Mesendoderm (in vitro differentiated cells): ENCODE data around the gene MYBPC2.

Experiments used
- DNase-seq: peaks from one replicate; pipeline ENCODE4 v3.0.0; 2013
- H2AK5ac ChIP-seq: 2 replicates; pipeline ENCODE4 v1.6.1; 2013; ENCODE audit warnings: low read length, inconsistent platforms
- H2BK120ac ChIP-seq: 2 replicates; pipeline ENCODE4 v1.6.1; 2013; ENCODE audit warnings: low read depth, mild to moderate bottlenecking, low read length, moderate library complexity, mixed read lengths
- H2BK15ac ChIP-seq: replicated peaks from 2 replicates; pipeline ENCODE4 v1.6.1; 2013; ENCODE audit warnings: low read depth, mild to moderate bottlenecking, moderate library complexity
- H2BK5ac ChIP-seq: 2 replicates; pipeline ENCODE4 v1.6.1; 2013; ENCODE audit warnings: low read length, inconsistent platforms
- H3K18ac ChIP-seq: 2 replicates; pipeline ENCODE4 v1.6.1; 2013; ENCODE audit warnings: mild to moderate bottlenecking, low read length, mixed read lengths
- H3K23ac ChIP-seq: one replicate; pipeline ENCODE4 v1.6.1; 2013; ENCODE audit warnings: low read length
- H3K27ac ChIP-seq: 2 replicates; pipeline ENCODE4 v1.5.1; 2013; ENCODE audit warnings: low read depth, mild to moderate bottlenecking, inconsistent platforms, low read length, moderate library complexity
- H3K27me3 ChIP-seq: 2 replicates; pipeline ENCODE4 v1.6.1; 2013; ENCODE audit warnings: low read length, control low read depth, mild to moderate bottlenecking, inconsistent platforms; ENCODE audit not compliant: insufficient read depth, poor library complexity
- H3K36me3 ChIP-seq: 2 replicates; pipeline ENCODE4 v1.6.1; 2013; ENCODE audit warnings: low read length, inconsistent platforms; ENCODE audit not compliant: control insufficient read depth, insufficient read depth
- H3K4ac ChIP-seq: one replicate; pipeline ENCODE4 v1.6.1; 2013; ENCODE audit warnings: low read depth, mild to moderate bottlenecking, low read length, moderate library complexity
- H3K4me1 ChIP-seq: 2 replicates; pipeline ENCODE4 v1.6.1; 2013; ENCODE audit warnings: low read depth, low read length, inconsistent platforms; ENCODE audit not compliant: control insufficient read depth
- H3K4me2 ChIP-seq: 2 replicates; pipeline ENCODE4 v1.6.1; 2013; ENCODE audit warnings: low read length
- H3K4me3 ChIP-seq: 2 replicates; pipeline ENCODE4 v1.5.1; 2013; ENCODE audit warnings: mild to moderate bottlenecking, low read length
- H3K56ac ChIP-seq: one replicate; pipeline ENCODE4 v1.6.1; 2013; ENCODE audit warnings: low read length
- H3K79me1 ChIP-seq: 2 replicates; pipeline ENCODE4 v1.6.1; 2013; ENCODE audit warnings: low read length, inconsistent platforms
- H3K79me2 ChIP-seq: 2 replicates; pipeline ENCODE4 v1.6.1; 2013; ENCODE audit warnings: mild to moderate bottlenecking, low read length; ENCODE audit not compliant: control insufficient read depth, insufficient read depth
- H3K9ac ChIP-seq: 2 replicates; pipeline ENCODE4 v1.6.1; 2013; ENCODE audit warnings: low read length, inconsistent platforms
- H4K5ac ChIP-seq: one replicate; pipeline ENCODE4 v1.6.1; 2013; ENCODE audit warnings: low read length
- H4K8ac ChIP-seq: one replicate; pipeline ENCODE4 v1.6.1; 2013; ENCODE audit warnings: low read depth, mild to moderate bottlenecking, control low read depth, low read length, moderate library complexity
- WGBS: extraction: QIAGEN DNeasy Blood & Tissue Kit; methylation state at CpG from one replicate; pipeline ENCODE4 v1.1.7; 2013; ENCODE audit warnings: low lambda C conversion rate, missing lambda C conversion rate; ENCODE audit not compliant: insufficient coverage; ENCODE audit errors: extremely low coverage; 5-methylcytosine and 5-hydroxymethylcytosine counted together

MYBPC2 gene

GRCh38 chr19:50418176-50419021, 14.3 kb upstream of the MYBPC2 start, which contains the start of gene SPIB:
Gene SPIB, plus strand, starts transcription at chr19:50418938. Its CDS starts 25 bp downstream, at chr19:50418963.
- DNase-seq, result no peak
- Histone ChIP-seq H3K4ac (no peak within 1 kb of the TSS), H3K27me3 (no peaks in the 10 kb centered on the region), H2BK120ac (no peak within 1 kb of the TSS), H2BK5ac (no peak within 1 kb of the TSS), H3K4me3 (peak within 1 kb of the TSS; percentile 6), H3K4me1 (no peaks in the 10 kb centered on the region), H3K79me2 (no peaks in the 10 kb centered on the region), H3K23ac (no peak within 1 kb of the TSS), H4K8ac (no peak within 1 kb of the TSS), H3K79me1 (no peaks in the 10 kb centered on the region), H2BK15ac (no peak within 1 kb of the TSS), H3K9ac (peak within 1 kb of the TSS; percentile 3), H3K56ac (peak within 1 kb of the TSS; percentile 17), H3K36me3 (no peaks in the 10 kb centered on the region), H3K18ac (no peak within 1 kb of the TSS), H4K5ac (no peak within 1 kb of the TSS), H2AK5ac (no peak within 1 kb of the TSS), H3K4me2 (peak within 1 kb of the TSS; percentile 89), H3K27ac (no peak within 1 kb of the TSS)
- no CpG with 5 or more reads among the region's 34 CpGs for WGBS

GRCh38 chr19:50419022-50419579, 13.6 kb upstream of the MYBPC2 start:
- H3K36me3 ChIP-seq, result no peaks in the 10 kb centered on the region
- H3K27me3 ChIP-seq, result no peaks in the 10 kb centered on the region
- WGBS, result no CpG with 5 or more reads among the region's 14 CpGs
- no peaks in the 10 kb centered on the region for H3K79me2 ChIP-seq
- peak overlapping the region; percentile 3 for H3K9ac ChIP-seq
- no peaks in the 10 kb centered on the region for H3K79me1 ChIP-seq
- H4K5ac ChIP-seq, result no peak overlapping the region
- H2BK5ac ChIP-seq, result no peak overlapping the region
- H2BK120ac ChIP-seq, result no peak overlapping the region
- peak overlapping the region; percentile 6 for H3K4me3 ChIP-seq
- DNase-seq, result no peak
- H3K27ac ChIP-seq, result no peak overlapping the region
- no peak overlapping the region for H4K8ac ChIP-seq
- H3K56ac ChIP-seq, result peak overlapping the region; percentile 3
- H3K4ac ChIP-seq, result no peak overlapping the region
- peak overlapping the region; percentile 89 for H3K4me2 ChIP-seq
- H2AK5ac ChIP-seq, result no peak overlapping the region
- no peak overlapping the region for H3K18ac ChIP-seq
- H2BK15ac ChIP-seq, result no peak overlapping the region
- H3K4me1 ChIP-seq, result no peaks in the 10 kb centered on the region
- H3K23ac ChIP-seq, result no peak overlapping the region

- H3K27me3 ChIP-seq, result no peaks in the 10 kb centered on the region
- no peak overlapping the region for H3K18ac ChIP-seq
- H3K36me3 ChIP-seq, result no peaks in the 10 kb centered on the region
- no CpG with 5 or more reads among the region's 8 CpGs for WGBS
- H2BK120ac ChIP-seq, result no peak overlapping the region
- H3K79me1 ChIP-seq, result no peaks in the 10 kb centered on the region
- no peak overlapping the region for H2BK5ac ChIP-seq
- H3K23ac ChIP-seq, result peak overlapping the region; percentile 45
- no peak overlapping the region for H4K8ac ChIP-seq
- no peak overlapping the region for H3K9ac ChIP-seq
- no peak overlapping the region for H2BK15ac ChIP-seq
- H3K4me1 ChIP-seq, result no peaks in the 10 kb centered on the region
- no peak overlapping the region for H4K5ac ChIP-seq
- H3K27ac ChIP-seq, result no peak overlapping the region
- no peak overlapping the region for H2AK5ac ChIP-seq
- H3K4ac ChIP-seq, result no peak overlapping the region
- peak; percentile 65 for DNase-seq
- H3K4me3 ChIP-seq, result no peak overlapping the region
- peak overlapping the region; percentile 3 for H3K56ac ChIP-seq
- H3K4me2 ChIP-seq, result peak overlapping the region; percentile 89
- no peaks in the 10 kb centered on the region for H3K79me2 ChIP-seq
Measured at GRCh38 chr19:50419580-50420035, 13.1 kb upstream of the MYBPC2 start.

GRCh38 chr19:50420127-50420526, 12.6 kb upstream of the MYBPC2 start:
- DNase-seq, result no peak
- WGBS, result no CpG with 5 or more reads among the region's 3 CpGs
- Histone ChIP-seq H3K79me2 (no peaks in the 10 kb centered on the region), H4K8ac (no peak overlapping the region), H3K4ac (no peak overlapping the region), H3K9ac (no peak overlapping the region), H3K27ac (no peak overlapping the region), H3K23ac (peak overlapping the region; percentile 45), H2BK5ac (no peak overlapping the region), H2BK120ac (no peak overlapping the region), H3K56ac (no peak overlapping the region), H3K36me3 (no peaks in the 10 kb centered on the region), H3K4me2 (no peak overlapping the region), H2AK5ac (no peak overlapping the region), H3K79me1 (no peaks in the 10 kb centered on the region), H3K18ac (no peak overlapping the region), H2BK15ac (no peak overlapping the region), H3K4me1 (no peaks in the 10 kb centered on the region), H3K27me3 (no peaks in the 10 kb centered on the region), H4K5ac (no peak overlapping the region), H3K4me3 (no peak overlapping the region)

GRCh38 chr19:50420808-50421207, 11.9 kb upstream of the MYBPC2 start:
- Histone ChIP-seq H4K8ac (no peak overlapping the region), H3K9ac (no peak overlapping the region), H3K4ac (no peak overlapping the region), H2BK15ac (no peak overlapping the region), H3K27ac (no peak overlapping the region), H3K79me2 (no peaks in the 10 kb centered on the region), H3K56ac (no peak overlapping the region), H3K18ac (no peak overlapping the region), H3K4me3 (no peak overlapping the region), H3K36me3 (no peaks in the 10 kb centered on the region), H3K23ac (no peak overlapping the region), H2BK5ac (no peak overlapping the region), H2AK5ac (no peak overlapping the region), H3K27me3 (no peaks in the 10 kb centered on the region), H3K4me1 (no peaks in the 10 kb centered on the region), H4K5ac (no peak overlapping the region), H2BK120ac (no peak overlapping the region), H3K4me2 (no peak overlapping the region), H3K79me1 (no peaks in the 10 kb centered on the region)
- no CpG with 5 or more reads among the region's 3 CpGs for WGBS
- no peak for DNase-seq
